GM19468 (cell line): ENCODE measurements around the gene MAP3K6.

ENCODE experiments used
- ATAC-seq: cut with Tn5 transposase; IDR thresholded peaks from one replicate; pipeline ENCODE4 v1.9.1; 2021; ENCODE audit warnings: mild to moderate bottlenecking, moderate library complexity, moderate number of reproducible peaks; ENCODE audit not compliant: unreplicated experiment; ENCODE audit errors: extremely low read depth

Gene MAP3K6

DNA sequence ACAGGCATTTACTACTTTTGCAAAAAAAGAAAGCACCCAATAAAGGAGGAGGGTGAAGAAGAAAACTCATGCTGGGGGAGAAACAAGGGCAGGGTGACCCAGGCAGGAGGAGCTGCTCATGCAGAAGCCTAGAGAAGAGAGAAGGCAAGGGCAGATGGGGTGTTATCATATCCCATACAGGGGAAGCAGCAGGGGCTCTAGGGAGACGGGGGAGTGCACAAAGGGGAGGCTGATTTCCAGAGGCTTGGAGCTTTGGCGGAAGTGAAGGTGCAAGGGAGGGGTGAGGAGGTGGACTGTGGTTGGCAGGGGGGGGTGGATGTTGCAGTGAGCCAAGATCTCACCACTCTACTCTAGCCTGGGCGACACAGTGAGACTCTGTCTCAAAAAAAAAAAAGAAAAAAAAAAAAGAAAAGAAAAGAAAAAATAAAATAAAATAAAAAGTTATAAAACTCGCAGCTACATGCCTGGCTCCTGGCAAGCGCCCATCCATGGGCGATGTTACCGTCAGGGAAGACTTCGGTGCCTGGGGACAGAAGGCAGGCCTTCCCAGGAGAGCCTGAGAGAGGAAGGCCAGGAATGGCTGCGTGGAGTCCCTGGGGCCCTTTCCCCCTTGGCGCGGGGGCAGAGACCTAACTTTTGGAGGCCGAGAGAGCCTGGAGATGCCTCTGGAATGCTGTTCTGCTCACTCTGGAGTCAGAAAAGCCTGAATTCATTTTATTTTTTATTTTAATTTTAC lies 11.2 kb upstream of the MAP3K6 start:
- no peak for ATAC-seq

- no peak for ATAC-seq
Measured at GRCh38 chr1:27374362-27375086, 7.8 kb upstream of the MAP3K6 start, which contains the start of gene FCN3. Gene FCN3, minus strand, starts transcription at chr1:27374824. Its CDS starts 6 bp downstream, at chr1:27374818.

GRCh38 chr1:27372808-27373690 lies 6.3 kb upstream of the MAP3K6 start:
- ATAC-seq: no peak

GRCh38 chr1:27372022-27372807 lies 5.5 kb upstream of the MAP3K6 start:
- ATAC-seq: no peak

DNA sequence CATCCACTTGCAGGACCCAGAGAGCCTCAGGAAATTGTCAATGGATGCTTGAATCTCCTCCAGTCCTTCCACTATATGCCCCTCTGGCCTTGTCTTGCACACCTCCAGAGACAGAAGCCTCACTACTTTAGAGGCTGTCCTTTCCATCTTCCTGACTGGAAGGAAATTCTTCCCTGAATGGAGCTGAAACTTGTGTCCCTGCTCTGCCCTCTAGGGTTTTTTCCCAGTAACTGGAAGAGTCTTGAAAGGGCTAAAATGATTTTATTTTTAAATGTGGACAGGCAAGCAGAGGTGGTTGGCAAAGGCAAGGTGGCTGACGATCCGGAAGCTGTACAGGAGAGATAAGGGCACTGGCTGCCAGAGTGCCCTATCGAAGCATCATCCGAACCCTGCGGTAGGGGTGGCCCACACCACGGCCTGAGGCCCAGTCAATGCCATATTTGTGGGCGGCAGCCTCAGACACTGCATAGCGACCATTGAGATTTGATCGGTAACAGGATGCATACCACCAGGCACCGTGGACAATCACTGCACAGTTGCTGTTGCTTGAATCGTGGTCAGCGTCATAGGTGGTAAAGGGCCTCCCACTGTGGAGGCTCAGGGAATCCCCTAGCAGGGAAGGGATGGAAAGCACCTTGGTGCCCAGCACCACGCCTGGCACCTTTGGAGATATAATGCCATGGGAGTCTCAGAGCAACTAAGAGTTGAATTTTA lies 2.3 kb upstream of the MAP3K6 start:
- no peak for ATAC-seq

GRCh38 chr1:27367160-27367650 lies 444 bp upstream of the MAP3K6 start:
- no peak for ATAC-seq

DNA sequence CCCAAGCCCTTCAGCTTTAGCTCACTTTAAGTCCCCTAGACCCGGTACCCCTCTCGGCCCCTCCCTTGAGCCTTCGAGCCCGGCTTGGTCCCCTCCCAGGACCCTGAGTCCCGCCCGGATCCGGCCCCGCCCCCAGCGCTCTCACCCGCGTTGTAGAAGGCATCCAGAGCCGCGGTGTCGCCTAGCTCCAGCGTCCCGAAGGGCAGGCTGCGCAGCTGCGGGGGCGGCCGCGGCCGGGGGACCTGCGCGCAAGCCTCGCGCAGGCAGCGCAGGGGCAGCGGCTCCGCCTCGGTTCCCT lies 699 bp downstream of the MAP3K6 start:
- no peak for ATAC-seq

- ATAC-seq: no peak
Measured at GRCh38 chr1:27365372-27366112, 1.2 kb downstream of the MAP3K6 start.

GRCh38 chr1:27364696-27365371 lies 1.9 kb downstream of the MAP3K6 start:
- ATAC-seq: no peak

DNA sequence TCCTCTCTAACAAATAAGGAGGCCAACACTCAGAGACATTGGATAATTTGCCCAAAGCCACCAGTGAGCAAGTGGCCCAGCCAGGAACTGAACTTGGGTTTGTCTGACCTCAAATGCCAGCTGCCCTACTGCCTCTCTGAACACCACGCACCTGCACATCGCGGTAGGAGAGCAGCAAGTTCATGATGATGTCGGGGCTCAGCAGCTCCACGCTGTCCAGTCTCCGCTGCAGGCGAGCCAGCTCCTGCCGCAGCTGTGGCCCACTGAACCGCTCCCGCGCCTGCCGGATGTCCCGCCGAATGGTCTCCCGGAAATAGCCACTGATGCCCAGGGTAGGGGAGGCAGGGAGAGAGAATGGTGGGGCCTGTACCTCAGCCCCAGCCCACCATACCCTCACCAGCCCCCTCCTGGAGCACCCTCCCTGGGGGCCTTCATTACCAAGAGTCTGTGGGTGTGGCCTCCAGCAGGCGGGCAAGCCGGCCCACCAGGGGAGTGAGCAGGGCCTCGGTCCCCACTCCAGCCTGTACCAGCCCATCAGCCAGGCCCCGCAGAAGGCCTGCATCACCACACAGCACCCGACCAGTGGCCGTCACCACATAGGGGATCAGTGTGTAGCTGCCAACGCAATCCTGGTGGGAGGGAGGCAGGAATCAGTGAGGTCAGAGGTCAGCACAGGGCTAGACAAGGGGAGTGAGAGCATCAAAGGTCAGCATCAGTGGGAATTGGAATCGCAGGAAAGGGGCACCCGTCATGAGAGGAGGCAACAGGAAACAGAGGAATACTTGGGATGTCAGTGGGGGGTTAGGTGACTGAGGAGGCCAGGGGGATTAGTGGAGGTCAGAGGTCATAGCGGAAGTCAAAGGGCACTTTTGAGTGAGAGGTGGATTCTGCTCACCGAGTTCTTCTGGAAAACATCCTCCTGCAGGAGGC lies 2.7 kb downstream of the MAP3K6 start:
- no peak for ATAC-seq

- ATAC-seq: no peak
Measured at GRCh38 chr1:27361553-27361952, 5.2 kb downstream of the MAP3K6 start.

- ATAC-seq: no peak
Measured at GRCh38 chr1:27361044-27361402, 5.7 kb downstream of the MAP3K6 start.

DNA sequence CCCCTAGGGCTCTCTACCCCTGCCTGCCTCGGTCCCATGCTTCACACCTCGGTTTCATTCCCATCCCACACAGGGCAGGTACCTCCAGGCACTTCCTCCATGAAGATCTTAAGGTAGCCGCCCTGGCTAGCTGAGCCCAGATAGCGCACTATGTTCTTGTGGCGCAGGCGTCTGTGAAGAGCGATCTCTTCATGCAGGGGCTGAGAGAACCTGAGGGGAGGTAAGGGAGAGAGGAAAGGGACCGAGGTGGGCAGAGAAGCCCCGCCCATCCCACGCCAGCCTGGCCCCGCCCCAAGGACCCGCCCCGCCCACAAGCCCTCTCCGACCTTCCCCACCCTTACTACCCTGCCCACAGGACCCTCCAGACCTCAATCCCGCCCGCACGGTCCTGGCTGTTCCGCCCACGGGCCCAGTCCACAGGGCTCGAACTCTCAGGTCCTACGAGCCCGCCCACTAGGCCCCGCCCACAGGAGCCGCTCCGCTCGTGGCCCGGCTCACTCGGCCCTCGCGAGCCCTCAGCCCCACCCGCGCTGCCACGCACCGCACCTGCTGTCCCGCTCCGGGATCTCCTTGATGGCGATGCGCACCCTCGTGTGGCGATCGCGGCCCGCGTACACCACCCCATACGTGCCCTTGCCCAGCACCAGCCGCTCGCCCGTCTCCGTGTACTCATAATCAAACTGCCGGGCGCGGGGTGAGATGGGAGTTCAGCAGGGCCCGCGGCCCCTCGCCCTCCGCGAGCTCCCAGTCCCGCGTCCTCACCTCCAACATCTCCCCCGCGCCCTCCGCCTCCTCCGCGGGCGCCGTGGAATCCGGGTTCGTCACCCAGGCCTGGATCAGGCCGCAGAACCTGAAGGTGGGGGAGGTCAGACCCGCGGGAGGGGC lies 6.4 kb downstream of the MAP3K6 start:
- ATAC-seq: no peak

DNA sequence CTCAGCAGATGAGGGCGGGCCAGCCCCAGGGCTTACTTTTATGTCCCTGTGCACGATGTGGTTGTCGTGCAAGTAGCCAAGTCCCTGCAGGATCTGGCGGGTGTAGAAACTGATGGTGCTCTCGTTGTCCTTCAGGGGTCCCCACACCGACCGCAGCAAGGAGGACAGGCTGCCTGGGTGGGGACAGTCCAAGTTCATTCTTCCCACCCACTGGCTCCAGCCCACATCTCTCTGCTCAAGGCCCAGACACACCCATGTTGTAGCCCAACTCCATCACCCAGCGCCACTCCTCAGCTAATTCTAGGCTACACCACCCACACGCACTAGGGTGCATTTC lies 7.0 kb downstream of the MAP3K6 start:
- ATAC-seq: no peak

- no peak for ATAC-seq
Measured at GRCh38 chr1:27358928-27359313, 7.8 kb downstream of the MAP3K6 start.
